Stimulated activated naive B cell treated with anti-CD40 and anti-IgM and Interleukin-4, amounts not matched to agents 10 μg/mL and 1 μg/mL and 100 μg/mL, for 72 hours (primary cell): Measurements from ENCODE around the gene SLC37A1.

Experiments used
- ATAC-seq, 2 donors: fragments of 150-1000 bp; cut with Tn5 transposase; replicated peaks; 2 replicates each; pipeline ENCODE4 v1.10.0; 2021; ENCODE audit warnings: moderate library complexity in 1 of 2
- DNase-seq: peaks from one replicate; pipeline ENCODE4 v3.0.0; 2021
- H3K27ac Mint-ChIP-seq: one replicate; pipeline ENCODE4 v1.8.0; 2022; ENCODE audit warnings: mild to moderate bottlenecking, mixed read lengths
- H3K27me3 Mint-ChIP-seq, 2 donors: one replicate each; pipeline ENCODE4 v1.8.0; 2022; ENCODE audit warnings: mixed read lengths in 2 of 2
- H3K36me3 Mint-ChIP-seq, 2 donors: one replicate each; pipeline ENCODE4 v1.8.0; 2022; ENCODE audit warnings: mixed read lengths in 2 of 2, mild to moderate bottlenecking in 1 of 2
- H3K4me1 Mint-ChIP-seq, 2 donors: one replicate each; pipeline ENCODE4 v1.8.0; 2022; ENCODE audit warnings: mixed read lengths in 2 of 2, mild to moderate bottlenecking in 1 of 2
- H3K4me3 Mint-ChIP-seq, 2 donors: one replicate each; pipeline ENCODE4 v1.8.0; 2022; ENCODE audit warnings: mild to moderate bottlenecking in 2 of 2, mixed read lengths in 2 of 2, moderate library complexity in 1 of 2
- H3K9me3 Mint-ChIP-seq, 2 donors: one replicate each; pipeline ENCODE4 v1.8.0; 2022; ENCODE audit warnings: mixed read lengths in 2 of 2, mild to moderate bottlenecking in 1 of 2

Gene SLC37A1

GRCh38 chr21:42555756-42556438 is 42.2 kb downstream of the SLC37A1 start:
- Mint-ChIP-seq H3K27me3 (no peaks in the 10 kb centered on the region), H3K9me3 (no peaks in the 10 kb centered on the region)

GRCh38 chr21:42556476-42556875 is 42.8 kb downstream of the SLC37A1 start:
- ATAC-seq (no peak), DNase-seq (no peak)
- peaks cover 28 to 52% of the 10 kb centered on the region in 2 donors for H3K36me3 Mint-ChIP-seq
- H3K27me3 Mint-ChIP-seq, result no peaks in the 10 kb centered on the region
- peaks cover 12 to 18% of the 10 kb centered on the region in 2 donors for H3K4me1 Mint-ChIP-seq
- H3K4me3 Mint-ChIP-seq, result no peak overlapping the region
- no peaks in the 10 kb centered on the region for H3K9me3 Mint-ChIP-seq
- no peak overlapping the region for H3K27ac Mint-ChIP-seq

More at GRCh38 chr21:42555756-42556438, 42.2 kb downstream of the SLC37A1 start:
- Mint-ChIP-seq H3K36me3 (peaks cover 31 to 51% of the 10 kb centered on the region in 2 donors), H3K4me3 (no peak overlapping the region), H3K4me1 (peaks cover 13% of the 10 kb centered on the region in 2 donors), H3K27ac (peak overlapping the region; percentile 10)
- ATAC-seq (no peak), DNase-seq (no peak)

- Mint-ChIP-seq H3K36me3 (peaks cover 28 to 57% of the 10 kb centered on the region in 2 donors), H3K27me3 (no peaks in the 10 kb centered on the region), H3K9me3 (no peaks in the 10 kb centered on the region), H3K4me3 (no peak overlapping the region), H3K27ac (peak overlapping the region; percentile 42), H3K4me1 (peaks cover 15 to 23% of the 10 kb centered on the region in 2 donors)
- ATAC-seq (peak; percentile 64 to 75), DNase-seq (no peak)
Measured at GRCh38 chr21:42556960-42557359, 43.3 kb downstream of the SLC37A1 start.

GRCh38 chr21:42557420-42557819 is 43.8 kb downstream of the SLC37A1 start:
- Mint-ChIP-seq H3K4me3 (no peak overlapping the region), H3K27ac (no peak overlapping the region), H3K27me3 (no peaks in the 10 kb centered on the region), H3K36me3 (peaks cover 29 to 62% of the 10 kb centered on the region in 2 donors), H3K9me3 (no peaks in the 10 kb centered on the region), H3K4me1 (peaks cover 17 to 27% of the 10 kb centered on the region in 2 donors)
- DNase-seq, result no peak
- ATAC-seq, result no peak

- H3K36me3 Mint-ChIP-seq, result peaks cover 39 to 71% of the 10 kb centered on the region in 2 donors
- peaks cover 19 to 32% of the 10 kb centered on the region in 2 donors for H3K4me1 Mint-ChIP-seq
- no peak overlapping the region for H3K27ac Mint-ChIP-seq
- no peak overlapping the region for H3K4me3 Mint-ChIP-seq
- no peak for ATAC-seq
- no peaks in the 10 kb centered on the region for H3K27me3 Mint-ChIP-seq
- no peaks in the 10 kb centered on the region for H3K9me3 Mint-ChIP-seq
- DNase-seq, result no peak
Measured at GRCh38 chr21:42558368-42558767, 44.7 kb downstream of the SLC37A1 start.

- no peaks in the 10 kb centered on the region for H3K27me3 Mint-ChIP-seq
- no peak for ATAC-seq
- no peaks in the 10 kb centered on the region for H3K9me3 Mint-ChIP-seq
- no peak overlapping the region for H3K4me3 Mint-ChIP-seq
- peaks cover 43 to 76% of the 10 kb centered on the region in 2 donors for H3K36me3 Mint-ChIP-seq
- no peak overlapping the region for H3K27ac Mint-ChIP-seq
- no peak for DNase-seq
- H3K4me1 Mint-ChIP-seq, result peaks cover 19 to 32% of the 10 kb centered on the region in 2 donors
Measured at GRCh38 chr21:42558846-42559245, 45.2 kb downstream of the SLC37A1 start.

- DNase-seq (no peak), ATAC-seq (no peak)
- Mint-ChIP-seq H3K36me3 (peaks cover 43 to 75% of the 10 kb centered on the region in 2 donors), H3K9me3 (no peaks in the 10 kb centered on the region), H3K4me3 (no peak overlapping the region), H3K27me3 (no peaks in the 10 kb centered on the region), H3K4me1 (peaks cover 19 to 32% of the 10 kb centered on the region in 2 donors), H3K27ac (no peak overlapping the region)
Measured at GRCh38 chr21:42559326-42559725, 45.7 kb downstream of the SLC37A1 start.

- Mint-ChIP-seq H3K9me3 (no peaks in the 10 kb centered on the region), H3K27ac (no peak overlapping the region), H3K4me1 (peaks cover 19 to 32% of the 10 kb centered on the region in 2 donors), H3K4me3 (no peak overlapping the region), H3K27me3 (no peaks in the 10 kb centered on the region), H3K36me3 (peaks cover 46 to 78% of the 10 kb centered on the region in 2 donors)
- ATAC-seq, result no peak
- no peak for DNase-seq
Measured at GRCh38 chr21:42560517-42561179, 47.0 kb downstream of the SLC37A1 start.

- Mint-ChIP-seq H3K4me1 (peaks cover 13 to 25% of the 10 kb centered on the region in 2 donors), H3K36me3 (peaks cover 42 to 74% of the 10 kb centered on the region in 2 donors), H3K4me3 (no peak overlapping the region), H3K27ac (no peak overlapping the region), H3K27me3 (no peaks in the 10 kb centered on the region), H3K9me3 (no peaks in the 10 kb centered on the region)
- DNase-seq (no peak), ATAC-seq (peak; percentile 42 to 52)
Measured at GRCh38 chr21:42561762-42562650, 48.4 kb downstream of the SLC37A1 start.

- H3K36me3 Mint-ChIP-seq, result peaks cover 46 to 77% of the 10 kb centered on the region in 2 donors
Measured at GRCh38 chr21:42562816-42563215, 49.2 kb downstream of the SLC37A1 start.

GRCh38 chr21:42563261-42563660 is 49.6 kb downstream of the SLC37A1 start:
- no peak for DNase-seq
- H3K27me3 Mint-ChIP-seq, result no peaks in the 10 kb centered on the region
- no peak overlapping the region for H3K27ac Mint-ChIP-seq
- ATAC-seq, result no peak
- H3K36me3 Mint-ChIP-seq, result peaks cover 49 to 80% of the 10 kb centered on the region in 2 donors
- peaks cover 9 to 19% of the 10 kb centered on the region in 2 donors for H3K4me1 Mint-ChIP-seq
- H3K4me3 Mint-ChIP-seq, result no peak overlapping the region
- no peaks in the 10 kb centered on the region for H3K9me3 Mint-ChIP-seq

More at GRCh38 chr21:42562816-42563215, 49.2 kb downstream of the SLC37A1 start:
- DNase-seq (no peak), ATAC-seq (no peak)
- Mint-ChIP-seq H3K4me1 (peaks cover 9 to 19% of the 10 kb centered on the region in 2 donors), H3K4me3 (no peak overlapping the region), H3K27ac (no peak overlapping the region), H3K27me3 (no peaks in the 10 kb centered on the region), H3K9me3 (no peaks in the 10 kb centered on the region)

GRCh38 chr21:42563686-42564085 is 50.0 kb downstream of the SLC37A1 start:
- H3K4me3 Mint-ChIP-seq, result no peak overlapping the region
- H3K36me3 Mint-ChIP-seq, result peaks cover 52 to 82% of the 10 kb centered on the region in 2 donors
- DNase-seq (no peak), ATAC-seq (no peak)
- peaks cover 9 to 19% of the 10 kb centered on the region in 2 donors for H3K4me1 Mint-ChIP-seq
- no peak overlapping the region for H3K27ac Mint-ChIP-seq
- no peaks in the 10 kb centered on the region for H3K27me3 Mint-ChIP-seq
- no peaks in the 10 kb centered on the region for H3K9me3 Mint-ChIP-seq

- H3K27me3 Mint-ChIP-seq, result no peaks in the 10 kb centered on the region
- no peak for ATAC-seq
- H3K27ac Mint-ChIP-seq, result no peak overlapping the region
- H3K36me3 Mint-ChIP-seq, result peaks cover 59 to 82% of the 10 kb centered on the region in 2 donors
- H3K4me3 Mint-ChIP-seq, result no peak overlapping the region
- no peak for DNase-seq
- H3K9me3 Mint-ChIP-seq, result no peaks in the 10 kb centered on the region
- peaks cover 9 to 19% of the 10 kb centered on the region in 2 donors for H3K4me1 Mint-ChIP-seq
Measured at GRCh38 chr21:42564561-42564971, 50.9 kb downstream of the SLC37A1 start.

GRCh38 chr21:42565206-42565810 is 51.7 kb downstream of the SLC37A1 start:
- DNase-seq, result no peak
- Mint-ChIP-seq H3K27me3 (no peaks in the 10 kb centered on the region), H3K4me1 (peaks cover 9 to 19% of the 10 kb centered on the region in 2 donors), H3K36me3 (peaks cover 56 to 82% of the 10 kb centered on the region in 2 donors), H3K4me3 (no peak overlapping the region), H3K9me3 (no peaks in the 10 kb centered on the region), H3K27ac (no peak overlapping the region)
- no peak for ATAC-seq
